ENCODE results near the gene SMARCAD1.
"Not testable (repeated sequence)": the region's sequence is repeated elsewhere in the genome, so short reads cannot be mapped to it uniquely, and the experiment has no call there.

GRCh38 chr4:94293981-94294380 lies 86.3 kb downstream of the SMARCAD1 start:
- TF ChIP-seq, protein P1, sequence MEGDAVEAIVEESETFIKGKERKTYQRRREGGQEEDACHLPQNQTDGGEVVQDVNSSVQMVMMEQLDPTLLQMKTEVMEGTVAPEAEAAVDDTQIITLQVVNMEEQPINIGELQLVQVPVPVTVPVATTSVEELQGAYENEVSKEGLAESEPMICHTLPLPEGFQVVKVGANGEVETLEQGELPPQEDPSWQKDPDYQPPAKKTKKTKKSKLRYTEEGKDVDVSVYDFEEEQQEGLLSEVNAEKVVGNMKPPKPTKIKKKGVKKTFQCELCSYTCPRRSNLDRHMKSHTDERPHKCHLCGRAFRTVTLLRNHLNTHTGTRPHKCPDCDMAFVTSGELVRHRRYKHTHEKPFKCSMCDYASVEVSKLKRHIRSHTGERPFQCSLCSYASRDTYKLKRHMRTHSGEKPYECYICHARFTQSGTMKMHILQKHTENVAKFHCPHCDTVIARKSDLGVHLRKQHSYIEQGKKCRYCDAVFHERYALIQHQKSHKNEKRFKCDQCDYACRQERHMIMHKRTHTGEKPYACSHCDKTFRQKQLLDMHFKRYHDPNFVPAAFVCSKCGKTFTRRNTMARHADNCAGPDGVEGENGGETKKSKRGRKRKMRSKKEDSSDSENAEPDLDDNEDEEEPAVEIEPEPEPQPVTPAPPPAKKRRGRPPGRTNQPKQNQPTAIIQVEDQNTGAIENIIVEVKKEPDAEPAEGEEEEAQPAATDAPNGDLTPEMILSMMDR (IDR thresholded peaks at IDR 0.05): not testable (repeated sequence)
- not testable (repeated sequence) for TF ChIP-seq EP300, POLR2AphosphoS5 (IDR thresholded peaks at IDR 0.05)

Data from suprapubic skin (tissue), 4 donors.